ENCODE results near the gene ALDOB.

The ALDOB gene

DNA sequence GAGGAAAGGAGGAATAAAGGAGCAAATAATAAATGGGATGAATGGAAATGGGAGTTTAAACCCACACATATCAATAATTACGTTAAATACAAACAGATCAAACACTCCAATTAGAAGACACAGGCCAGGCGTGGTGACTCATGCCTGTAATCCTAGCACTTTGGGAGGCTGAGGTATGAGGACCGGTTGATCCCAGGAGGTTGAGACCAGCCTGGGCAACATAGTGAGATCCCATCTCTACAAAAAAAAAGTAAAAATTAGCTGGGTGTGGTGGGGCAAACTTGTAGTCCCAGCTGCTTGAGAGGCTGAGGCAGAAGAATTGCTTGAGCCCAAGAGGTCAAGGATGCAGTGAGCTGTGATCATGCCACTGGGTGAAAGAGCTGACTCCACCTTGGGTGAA is 54.5 kb downstream of the ALDOB start:
- H3K36me3 ChIP-seq (replicated peaks) = no peaks in the 10 kb centered on the region
- DNase-seq = no peak
- no peak overlapping the region for H3K4me3 ChIP-seq (ENCODE audit: low read depth, low read length)
- in situ Hi-C loops (cut with HindIII; ENCODE audit: low pct_ligation_motif_present, low sequenced_read_pairs) = no loop called here
- no peaks in the 10 kb centered on the region for H3K27me3 ChIP-seq (replicated peaks)
- TF ChIP-seq, protein P1, sequence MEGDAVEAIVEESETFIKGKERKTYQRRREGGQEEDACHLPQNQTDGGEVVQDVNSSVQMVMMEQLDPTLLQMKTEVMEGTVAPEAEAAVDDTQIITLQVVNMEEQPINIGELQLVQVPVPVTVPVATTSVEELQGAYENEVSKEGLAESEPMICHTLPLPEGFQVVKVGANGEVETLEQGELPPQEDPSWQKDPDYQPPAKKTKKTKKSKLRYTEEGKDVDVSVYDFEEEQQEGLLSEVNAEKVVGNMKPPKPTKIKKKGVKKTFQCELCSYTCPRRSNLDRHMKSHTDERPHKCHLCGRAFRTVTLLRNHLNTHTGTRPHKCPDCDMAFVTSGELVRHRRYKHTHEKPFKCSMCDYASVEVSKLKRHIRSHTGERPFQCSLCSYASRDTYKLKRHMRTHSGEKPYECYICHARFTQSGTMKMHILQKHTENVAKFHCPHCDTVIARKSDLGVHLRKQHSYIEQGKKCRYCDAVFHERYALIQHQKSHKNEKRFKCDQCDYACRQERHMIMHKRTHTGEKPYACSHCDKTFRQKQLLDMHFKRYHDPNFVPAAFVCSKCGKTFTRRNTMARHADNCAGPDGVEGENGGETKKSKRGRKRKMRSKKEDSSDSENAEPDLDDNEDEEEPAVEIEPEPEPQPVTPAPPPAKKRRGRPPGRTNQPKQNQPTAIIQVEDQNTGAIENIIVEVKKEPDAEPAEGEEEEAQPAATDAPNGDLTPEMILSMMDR (IDR thresholded peaks at IDR 0.05; ENCODE audit: low read depth, low read length, missing control alignments) = no peak
- H3K27ac ChIP-seq = no peak overlapping the region

DNA sequence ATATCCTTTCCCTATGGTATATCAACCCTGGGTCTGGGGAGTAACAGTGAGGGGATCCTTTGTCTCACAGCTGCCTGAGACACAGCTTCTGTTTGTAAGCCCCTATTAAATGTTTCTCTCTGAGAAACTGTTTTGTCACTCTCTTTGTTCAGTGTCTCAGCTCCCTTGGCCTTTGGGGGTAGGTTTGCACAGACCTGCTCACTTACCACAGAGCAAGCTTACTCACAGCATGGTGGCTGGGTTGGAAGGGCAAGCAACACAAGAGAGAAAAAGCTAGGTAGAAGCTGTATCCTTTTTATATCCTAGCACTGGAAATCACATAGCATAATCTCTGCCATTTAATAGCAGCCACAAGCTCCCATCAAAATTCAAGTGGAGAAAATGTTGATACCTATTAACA is 55.3 kb downstream of the ALDOB start:
- DNase-seq = no peak
- TF ChIP-seq, protein P1 (IDR thresholded peaks at IDR 0.05; ENCODE audit: low read depth, low read length, missing control alignments) = no peak
- no peaks in the 10 kb centered on the region for H3K27me3 ChIP-seq (replicated peaks)
- H3K27ac ChIP-seq = no peak overlapping the region
- no peaks in the 10 kb centered on the region for H3K36me3 ChIP-seq (replicated peaks)
- H3K4me3 ChIP-seq (ENCODE audit: low read depth, low read length) = no peak overlapping the region
- in situ Hi-C loops (cut with HindIII; ENCODE audit: low pct_ligation_motif_present, low sequenced_read_pairs) = no loop called here

DNA sequence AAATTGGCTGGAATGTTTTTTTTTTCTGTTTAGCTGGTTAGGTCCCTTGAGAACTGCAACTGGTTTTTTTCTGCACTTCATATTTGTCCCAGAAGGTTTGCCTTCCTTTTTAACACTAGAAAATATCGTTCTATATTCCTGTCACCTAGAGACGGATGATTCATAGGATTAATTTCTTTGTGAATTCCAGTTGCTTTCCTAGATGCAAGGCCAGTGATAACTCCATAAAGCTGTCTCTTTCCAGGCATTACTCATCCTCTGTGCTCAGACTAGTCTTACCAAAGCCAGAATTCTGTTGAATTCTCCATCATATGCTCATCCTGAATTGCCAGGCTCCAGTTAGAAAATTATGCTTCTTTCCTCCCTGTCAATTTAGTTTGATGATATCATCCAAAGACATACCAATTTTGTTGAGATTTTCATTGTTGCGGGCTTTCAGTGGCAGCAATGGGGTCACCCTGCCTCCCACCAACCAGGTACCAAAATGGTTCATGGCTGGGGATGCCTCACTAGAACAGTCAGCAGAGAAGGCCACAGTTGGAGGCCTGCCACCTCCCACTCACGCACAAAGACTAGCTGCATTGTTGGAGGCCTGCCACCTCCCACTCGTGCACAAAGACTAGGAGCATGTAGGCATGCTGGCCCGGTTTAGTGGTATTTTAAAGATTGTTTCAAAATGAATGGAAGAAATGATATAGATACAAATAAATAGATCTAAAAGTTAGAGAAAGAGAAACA is 59.3 kb downstream of the ALDOB start:
- Histone ChIP-seq H3K27me3 (replicated peaks) (no peaks in the 10 kb centered on the region), H3K36me3 (replicated peaks) (no peaks in the 10 kb centered on the region), H3K4me3 (ENCODE audit: low read depth, low read length) (no peak overlapping the region), H3K27ac (peak overlapping the region; percentile 64)
- DNase-seq = peak; percentile 80
- in situ Hi-C loops (cut with HindIII; ENCODE audit: low pct_ligation_motif_present, low sequenced_read_pairs) = no loop called here
- TF ChIP-seq, protein P1 (IDR thresholded peaks at IDR 0.05; ENCODE audit: low read depth, low read length, missing control alignments) = no peak

DNA sequence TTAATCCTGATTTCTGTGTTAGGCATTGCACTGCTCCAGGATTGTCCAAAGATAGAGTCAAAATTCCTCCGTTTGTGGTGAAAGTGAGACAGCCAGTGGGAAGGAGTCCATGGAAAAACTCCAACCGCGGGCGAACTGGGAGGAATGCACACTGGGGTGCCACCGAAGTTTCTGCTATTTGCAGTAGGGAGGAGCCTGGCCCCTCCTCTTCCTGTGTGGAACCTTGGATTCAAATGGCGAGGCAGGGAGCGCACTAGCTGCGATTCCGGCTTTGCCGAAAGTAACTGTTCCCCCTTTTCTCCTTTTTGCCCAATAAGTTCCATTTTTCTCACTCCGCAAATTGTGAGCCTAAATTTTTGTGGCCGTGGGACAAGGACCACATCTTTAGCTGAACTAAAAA is 60.0 kb downstream of the ALDOB start:
- Histone ChIP-seq H3K27me3 (replicated peaks) (no peaks in the 10 kb centered on the region), H3K36me3 (replicated peaks) (no peaks in the 10 kb centered on the region), H3K27ac (peak overlapping the region; percentile 64), H3K4me3 (ENCODE audit: low read depth, low read length) (no peak overlapping the region)
- TF ChIP-seq, protein P1 (IDR thresholded peaks at IDR 0.05; ENCODE audit: low read depth, low read length, missing control alignments) = no peak
- in situ Hi-C loops (cut with HindIII; ENCODE audit: low pct_ligation_motif_present, low sequenced_read_pairs) = no loop called here
- no peak for DNase-seq

DNA sequence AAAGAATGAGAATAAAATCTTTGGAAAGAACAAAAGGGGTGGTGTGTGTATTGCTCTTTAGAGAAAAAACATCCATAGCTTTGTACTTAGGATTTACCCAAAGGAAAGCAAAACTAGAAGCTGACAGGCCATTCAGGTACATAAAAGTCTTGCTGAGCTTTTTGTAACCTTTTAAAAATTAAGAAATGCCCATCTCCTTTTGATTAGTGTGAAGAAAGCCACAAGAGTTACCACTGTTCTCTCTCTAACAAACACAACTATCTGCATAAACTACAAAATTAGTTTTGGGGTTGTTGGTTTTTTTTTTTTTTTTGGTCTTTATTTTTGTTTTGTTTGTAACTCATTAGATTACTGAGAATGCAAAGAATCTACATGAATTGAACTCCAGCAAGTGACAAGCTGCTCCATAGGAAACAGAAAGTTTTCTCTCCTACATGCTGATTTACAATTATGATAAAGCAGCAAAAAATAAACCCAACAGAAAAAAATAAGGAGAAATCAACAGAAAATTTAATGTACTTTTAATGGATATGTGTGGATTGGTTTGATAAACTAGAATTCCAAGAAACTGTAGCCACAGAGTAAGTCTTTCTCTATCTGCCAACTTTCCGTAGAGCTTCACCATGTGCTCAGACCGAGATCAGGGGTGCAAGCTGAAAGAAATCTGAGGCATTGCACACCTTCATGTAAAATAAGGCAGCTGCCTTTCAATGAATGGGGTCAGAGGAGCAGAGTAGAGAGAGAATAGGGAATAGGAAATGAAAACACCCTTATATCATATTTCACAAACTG is 63.1 kb downstream of the ALDOB start:
- TF ChIP-seq, protein P1 (IDR thresholded peaks at IDR 0.05; ENCODE audit: low read depth, low read length, missing control alignments) = no peak

More for the DNA sequence above, 63.1 kb downstream of the ALDOB start:
- no peak overlapping the region for H3K4me3 ChIP-seq (ENCODE audit: low read depth, low read length)
- in situ Hi-C loops (cut with HindIII; ENCODE audit: low pct_ligation_motif_present, low sequenced_read_pairs) = no loop called here
- no peak overlapping the region for H3K27ac ChIP-seq
- no peak for DNase-seq
- H3K36me3 ChIP-seq (replicated peaks) = no peaks in the 10 kb centered on the region
- no peaks in the 10 kb centered on the region for H3K27me3 ChIP-seq (replicated peaks)

Data from brain microvascular endothelial cell (primary cell).